H9 (cell line): ENCODE measurements around the gene DLG2. TPM values are rescaled to one million over a fixed set of nuclear protein-coding genes. Genes with fewer than 3 reads are reported as not detected.

ENCODE experiments used
- DNase-seq: peaks from one replicate; pipeline ENCODE4 v3.0.0-alpha.2; 2017
- H2AFZ ChIP-seq: one replicate; pipeline ENCODE4 v1.6.1; 2013; ENCODE audit warnings: mild to moderate bottlenecking, low read length, control low read depth, moderate library complexity
- H2AK5ac ChIP-seq: 2 replicates; pipeline ENCODE4 v1.6.1; 2013; ENCODE audit warnings: low read length, control low read depth, mixed read lengths; ENCODE audit not compliant: insufficient read length
- H2BK120ac ChIP-seq: one replicate; pipeline ENCODE4 v1.6.1; 2013; ENCODE audit warnings: low read depth, mild to moderate bottlenecking, low read length, control low read depth, inconsistent platforms; ENCODE audit not compliant: poor library complexity, severe bottlenecking
- H2BK12ac ChIP-seq: 2 replicates; pipeline ENCODE4 v1.6.1; 2013; ENCODE audit warnings: low read length, control low read depth, mixed read lengths, low read depth; ENCODE audit not compliant: insufficient read length
- H2BK15ac ChIP-seq: 2 replicates; pipeline ENCODE4 v1.6.1; 2013; ENCODE audit warnings: low read depth, low read length, control low read depth
- H2BK20ac ChIP-seq: one replicate; pipeline ENCODE4 v1.6.1; 2013; ENCODE audit warnings: low read depth, mild to moderate bottlenecking, low read length, control low read depth, inconsistent platforms; ENCODE audit not compliant: poor library complexity, severe bottlenecking
- H2BK5ac ChIP-seq: 2 replicates; pipeline ENCODE4 v1.6.1; 2013; ENCODE audit warnings: low read length, control low read depth, mixed read lengths; ENCODE audit not compliant: insufficient read length
- H3K14ac ChIP-seq: 2 replicates; pipeline ENCODE4 v1.6.1; 2013; ENCODE audit warnings: low read length, control low read depth; ENCODE audit not compliant: insufficient read depth
- H3K18ac ChIP-seq: 2 replicates; pipeline ENCODE4 v1.6.1; 2013; ENCODE audit warnings: low read depth, mild to moderate bottlenecking, mixed read lengths, low read length, control low read depth; ENCODE audit not compliant: insufficient read length
- H3K23ac ChIP-seq: 2 replicates; pipeline ENCODE4 v1.6.1; 2013; ENCODE audit warnings: low read length, control low read depth, mixed read lengths, low read depth; ENCODE audit not compliant: insufficient read length
- H3K23me2 ChIP-seq: 2 replicates; pipeline ENCODE4 v1.6.1; 2013; ENCODE audit warnings: low read depth, mild to moderate bottlenecking, mixed read lengths, low read length, control low read depth; ENCODE audit not compliant: insufficient read length, poor library complexity, severe bottlenecking
- H3K27ac ChIP-seq: 2 replicates; pipeline ENCODE4 v1.5.1; 2013; ENCODE audit warnings: low read length, control low read depth, mixed read lengths, low read depth; ENCODE audit not compliant: insufficient read length
- H3K27me3 ChIP-seq: 2 replicates; pipeline ENCODE4 v1.6.1; 2013; ENCODE audit warnings: low read length, control low read depth, inconsistent platforms; ENCODE audit not compliant: insufficient read depth
- H3K4ac ChIP-seq: 2 replicates; pipeline ENCODE4 v1.6.1; 2013; ENCODE audit warnings: low read depth, mild to moderate bottlenecking, control low read depth, inconsistent platforms, low read length, moderate library complexity
- H3K4me1 ChIP-seq: 2 replicates; pipeline ENCODE4 v1.6.1; 2013; ENCODE audit warnings: low read length, control low read depth, inconsistent platforms; ENCODE audit not compliant: insufficient read depth
- H3K4me2 ChIP-seq: 2 replicates; pipeline ENCODE4 v1.6.1; 2013; ENCODE audit warnings: low read length, control low read depth, mixed read lengths; ENCODE audit not compliant: insufficient read length, insufficient read depth
- H3K56ac ChIP-seq: 2 replicates; pipeline ENCODE4 v1.6.1; 2013; ENCODE audit warnings: low read depth, mild to moderate bottlenecking, mixed read lengths, low read length, control low read depth; ENCODE audit not compliant: insufficient read length
- H3K79me1 ChIP-seq: 2 replicates; pipeline ENCODE4 v1.6.1; 2013; ENCODE audit warnings: low read depth, mild to moderate bottlenecking, moderate library complexity, low read length, control low read depth, inconsistent platforms; ENCODE audit not compliant: insufficient read depth, poor library complexity, severe bottlenecking
- H3K79me2 ChIP-seq: 2 replicates; pipeline ENCODE4 v1.6.1; 2013; ENCODE audit warnings: low read length, control low read depth, inconsistent platforms; ENCODE audit not compliant: insufficient read depth
- H3K9ac ChIP-seq: 2 replicates; pipeline ENCODE4 v1.6.1; 2013; ENCODE audit warnings: low read length, control low read depth, mixed read lengths; ENCODE audit not compliant: insufficient read length; ENCODE audit errors: extremely low read depth
- H3K9me3 ChIP-seq: one replicate; pipeline ENCODE4 v1.6.1; 2013; ENCODE audit warnings: low read depth, low read length, inconsistent platforms; ENCODE audit not compliant: control insufficient read depth
- H3T11ph ChIP-seq: one replicate; pipeline ENCODE4 v1.6.1; 2013; ENCODE audit warnings: mild to moderate bottlenecking, low read length, control low read depth, inconsistent platforms
- H4K20me1 ChIP-seq: one replicate; pipeline ENCODE4 v1.6.1; 2013; ENCODE audit not compliant: control insufficient read depth, insufficient read length, insufficient read depth
- H4K5ac ChIP-seq: 2 replicates; pipeline ENCODE4 v1.6.1; 2013; ENCODE audit warnings: low read depth, mild to moderate bottlenecking, mixed read lengths, low read length, control low read depth; ENCODE audit not compliant: insufficient read length
- H4K8ac ChIP-seq: replicated peaks from 2 replicates; pipeline ENCODE4 v1.6.1; 2013; ENCODE audit warnings: low read length, control low read depth, mixed read lengths, low read depth; ENCODE audit not compliant: insufficient read length
- H4K91ac ChIP-seq: 2 replicates; pipeline ENCODE4 v1.6.1; 2013; ENCODE audit warnings: low read depth, mild to moderate bottlenecking, moderate library complexity, mixed read lengths, low read length, control low read depth; ENCODE audit not compliant: insufficient read length
- H3K27ac Mint-ChIP-seq, 3 experiments: 2 replicates in 2 of 3; 3 replicates in 1 of 3; pipeline ENCODE4 v1.8.0; 2020 to 2021; ENCODE audit warnings: mixed read lengths in 3 of 3, mild to moderate bottlenecking in 1 of 3, moderate library complexity in 1 of 3
- H3K27me3 Mint-ChIP-seq: 2 replicates; pipeline ENCODE4 v1.8.0; 2021; ENCODE audit warnings: low read depth, mild to moderate bottlenecking, moderate library complexity, mixed read lengths
- H3K36me3 Mint-ChIP-seq, 3 experiments: 2 replicates in 2 of 3; 3 replicates in 1 of 3; pipeline ENCODE4 v1.8.0; 2020 to 2021; ENCODE audit warnings: low read depth in 3 of 3, mixed read lengths in 3 of 3; ENCODE audit not compliant: insufficient read depth in 1 of 3
- H3K4me1 Mint-ChIP-seq, 2 experiments: 2 replicates each; pipeline ENCODE4 v1.8.0; 2020; ENCODE audit warnings: mixed read lengths in 2 of 2
- H3K4me3 Mint-ChIP-seq, 2 experiments: 2 replicates in 1 of 2; 3 replicates in 1 of 2; pipeline ENCODE4 v1.8.0; 2020 to 2021; ENCODE audit warnings: mild to moderate bottlenecking in 2 of 2, mixed read lengths in 2 of 2, moderate library complexity in 1 of 2
- H3K9me3 Mint-ChIP-seq, 2 experiments: 2 replicates in 1 of 2; 3 replicates in 1 of 2; pipeline ENCODE4 v1.8.0; 2020; ENCODE audit warnings: mild to moderate bottlenecking in 2 of 2, mixed read lengths in 2 of 2, moderate library complexity in 1 of 2
- total RNA-seq: library from RNA; stranded (reverse); gene quantifications from 2 replicates; pipeline ENCODE4 v1.2.1, GENCODE V29; 2021
- TF ChIP-seq, protein P1 (sequence below): fragments of 200-600 bp; sonication (generic); conservative IDR thresholded peaks from 3 replicates; pipeline ENCODE4 v1.8.0; 2021; ENCODE audit warnings: antibody characterized with exemption, mild to moderate bottlenecking

The DLG2 gene
- total RNA-seq, 1 experiment from 2014 or later: 8.0 TPM

DNA sequence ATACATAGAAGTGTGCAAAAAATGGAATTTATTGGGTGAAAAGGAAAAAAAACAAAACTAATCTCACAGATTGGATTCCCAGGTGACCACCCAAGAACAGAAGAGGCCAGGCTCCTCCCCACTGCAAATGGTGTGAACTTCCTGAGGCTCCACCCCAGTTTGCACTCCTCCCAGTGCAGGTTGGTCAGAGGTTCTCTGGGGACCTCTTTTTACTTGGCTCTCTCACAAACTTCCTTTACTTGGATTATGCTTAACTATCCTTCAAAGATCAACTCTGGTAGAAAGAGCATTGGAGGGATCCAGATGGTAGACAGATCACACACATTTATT lies 2202.0 kb downstream of the DLG2 start:
- H3K23me2 ChIP-seq: no peaks in the 10 kb centered on the region
- no peak overlapping the region for H2AK5ac ChIP-seq
- H4K8ac ChIP-seq: no peak overlapping the region
- H3K9me3 ChIP-seq: no peaks in the 10 kb centered on the region
- H3K4me2 ChIP-seq: no peak overlapping the region
- H3K79me1 ChIP-seq: no peaks in the 10 kb centered on the region
- H3K9me3 Mint-ChIP-seq: peaks cover 0 to 6% of the 10 kb centered on the region in 2 experiments; a peak in 4 of 5 replicates
- H2BK20ac ChIP-seq: no peak overlapping the region
- no peak overlapping the region for H2BK120ac ChIP-seq
- H3K4me1 ChIP-seq: peaks cover 4% of the 10 kb centered on the region; the same call in 1 of the 2 replicates
- no peak overlapping the region for H3K4ac ChIP-seq
- H3K27me3 Mint-ChIP-seq: no peaks in the 10 kb centered on the region
- H3K18ac ChIP-seq: no peak overlapping the region
- H3K27ac ChIP-seq: no peak overlapping the region
- no peak overlapping the region for H3T11ph ChIP-seq
- H2BK5ac ChIP-seq: no peak overlapping the region
- no peaks in the 10 kb centered on the region for H3K27me3 ChIP-seq
- H4K20me1 ChIP-seq: no peaks in the 10 kb centered on the region
- no peak overlapping the region for H2BK12ac ChIP-seq
- TF ChIP-seq, protein P1, sequence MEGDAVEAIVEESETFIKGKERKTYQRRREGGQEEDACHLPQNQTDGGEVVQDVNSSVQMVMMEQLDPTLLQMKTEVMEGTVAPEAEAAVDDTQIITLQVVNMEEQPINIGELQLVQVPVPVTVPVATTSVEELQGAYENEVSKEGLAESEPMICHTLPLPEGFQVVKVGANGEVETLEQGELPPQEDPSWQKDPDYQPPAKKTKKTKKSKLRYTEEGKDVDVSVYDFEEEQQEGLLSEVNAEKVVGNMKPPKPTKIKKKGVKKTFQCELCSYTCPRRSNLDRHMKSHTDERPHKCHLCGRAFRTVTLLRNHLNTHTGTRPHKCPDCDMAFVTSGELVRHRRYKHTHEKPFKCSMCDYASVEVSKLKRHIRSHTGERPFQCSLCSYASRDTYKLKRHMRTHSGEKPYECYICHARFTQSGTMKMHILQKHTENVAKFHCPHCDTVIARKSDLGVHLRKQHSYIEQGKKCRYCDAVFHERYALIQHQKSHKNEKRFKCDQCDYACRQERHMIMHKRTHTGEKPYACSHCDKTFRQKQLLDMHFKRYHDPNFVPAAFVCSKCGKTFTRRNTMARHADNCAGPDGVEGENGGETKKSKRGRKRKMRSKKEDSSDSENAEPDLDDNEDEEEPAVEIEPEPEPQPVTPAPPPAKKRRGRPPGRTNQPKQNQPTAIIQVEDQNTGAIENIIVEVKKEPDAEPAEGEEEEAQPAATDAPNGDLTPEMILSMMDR: no peak
- no peak overlapping the region for H3K27ac Mint-ChIP-seq
- H3K79me2 ChIP-seq: no peaks in the 10 kb centered on the region
- no peak overlapping the region for H3K4me3 Mint-ChIP-seq
- H2AFZ ChIP-seq: no peak overlapping the region
- peaks cover 15 to 18% of the 10 kb centered on the region in 2 experiments for H3K4me1 Mint-ChIP-seq
- H4K5ac ChIP-seq: no peak overlapping the region
- H3K9ac ChIP-seq: no peak overlapping the region
- H3K14ac ChIP-seq: no peak overlapping the region
- no peak for DNase-seq
- no peak overlapping the region for H3K23ac ChIP-seq
- H3K56ac ChIP-seq: no peak overlapping the region
- no peak overlapping the region for H4K91ac ChIP-seq
- no peak overlapping the region for H2BK15ac ChIP-seq
- H3K36me3 Mint-ChIP-seq: peaks cover 0 to 4% (median 4%) of the 10 kb centered on the region in 3 experiments; a peak in 5 of 7 replicates
